ENCODE data around the gene EWSR1. TPM values are rescaled to one million over a fixed set of nuclear protein-coding genes. Genes with fewer than 3 reads are reported as not detected.
A peak's percentile ranks its signal among the peaks of the same experiment; 100 is the strongest.

EWSR1 gene
- total RNA-seq, 1 experiment from 2014 or later = 462 TPM

DNA sequence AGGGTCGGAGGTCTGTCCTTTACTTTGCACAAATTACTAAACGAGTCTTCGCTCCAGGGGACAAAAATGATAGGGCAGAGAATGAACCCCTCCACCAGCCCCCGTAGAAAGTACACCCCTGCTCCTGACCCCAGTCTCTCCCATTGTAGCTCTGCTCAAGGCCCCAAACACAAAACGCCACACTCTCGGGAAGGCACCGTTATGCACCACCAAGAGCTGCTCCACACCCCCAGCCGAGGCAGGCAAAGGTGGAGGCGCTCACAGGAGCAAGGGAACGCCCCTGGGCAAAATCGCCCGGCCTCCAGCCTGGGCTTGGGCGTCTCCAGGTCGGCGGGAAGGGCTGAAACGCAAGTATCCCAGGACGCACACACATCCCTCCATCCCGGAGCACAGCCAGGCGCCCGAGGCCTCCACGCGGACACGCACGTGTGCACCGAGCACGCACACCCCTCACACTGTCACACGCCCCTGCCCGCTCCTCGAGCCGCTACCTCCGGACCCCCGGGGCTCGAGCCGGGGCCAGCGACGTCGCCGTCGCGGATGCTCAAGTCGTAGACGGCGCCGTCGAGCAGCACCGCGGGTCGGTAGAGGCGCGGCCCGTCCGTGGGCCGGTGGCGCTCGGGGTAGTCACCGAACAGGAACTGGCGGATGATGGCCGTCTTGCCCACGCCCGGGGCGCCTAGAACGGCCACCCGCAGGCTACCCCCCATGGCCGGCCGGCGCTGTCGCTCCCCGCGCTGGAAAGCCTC lies 46.6 kb downstream of the EWSR1 start:
- Histone ChIP-seq H3K27me3 (ENCODE audit: insufficient read depth, low read length) (peaks cover 33% of the 10 kb centered on the region), H3K9me3 (ENCODE audit: control insufficient read depth, low read depth, low read length) (no peaks in the 10 kb centered on the region), H3K4me2 (ENCODE audit: insufficient read depth, insufficient read length, low read length) (peak overlapping the region; percentile 34), H4K91ac (ENCODE audit: insufficient read length, low read depth, low read length) (no peak overlapping the region), H3K79me2 (ENCODE audit: insufficient read depth, low read length) (no peaks in the 10 kb centered on the region), H3K23me2 (ENCODE audit: insufficient read length, low read depth, low read length, poor library complexity, severe bottlenecking) (peaks cover 4% of the 10 kb centered on the region), H4K20me1 (ENCODE audit: control insufficient read depth, insufficient read depth, insufficient read length) (no peaks in the 10 kb centered on the region), H2AK5ac (ENCODE audit: insufficient read length, low read length) (no peak overlapping the region), H3K9ac (ENCODE audit: extremely low read depth, insufficient read length, low read length) (no peak overlapping the region), H3T11ph (ENCODE audit: low read length) (no peak overlapping the region), H2BK12ac (ENCODE audit: insufficient read length, low read depth, low read length) (no peak overlapping the region), H3K4ac (ENCODE audit: low read depth, low read length) (no peak overlapping the region), H2AFZ (ENCODE audit: low read length) (no peak overlapping the region), H3K27ac (ENCODE audit: insufficient read length, low read depth, low read length) (no peak overlapping the region), H3K23ac (ENCODE audit: insufficient read length, low read depth, low read length) (no peak overlapping the region), H3K56ac (ENCODE audit: insufficient read length, low read depth, low read length) (no peak overlapping the region), H3K4me1 (ENCODE audit: insufficient read depth, low read length) (no peaks in the 10 kb centered on the region), H2BK120ac (ENCODE audit: low read depth, low read length, poor library complexity, severe bottlenecking) (no peak overlapping the region), H2BK20ac (ENCODE audit: low read depth, low read length, poor library complexity, severe bottlenecking) (no peak overlapping the region), H2BK15ac (ENCODE audit: low read depth, low read length) (no peak overlapping the region), H4K8ac (replicated peaks; ENCODE audit: insufficient read length, low read depth, low read length) (no peak overlapping the region), H3K18ac (ENCODE audit: insufficient read length, low read depth, low read length) (no peak overlapping the region), H4K5ac (ENCODE audit: insufficient read length, low read depth, low read length) (no peak overlapping the region), H3K79me1 (ENCODE audit: insufficient read depth, low read depth, low read length, poor library complexity, severe bottlenecking) (no peaks in the 10 kb centered on the region), H3K14ac (ENCODE audit: insufficient read depth, low read length) (no peak overlapping the region; the same call in 1 of the 2 replicates), H2BK5ac (ENCODE audit: insufficient read length, low read length) (no peak overlapping the region)
- DNase-seq = no peak
- H3K27ac Mint-ChIP-seq = no peak overlapping the region
- no CpG with 5 or more reads among the region's 69 CpGs for WGBS (ENCODE audit: extremely low coverage, insufficient read length, low lambda C conversion rate)
- H3K4me3 Mint-ChIP-seq = peak overlapping the region; percentile 56 to 68
- peaks cover 57% of the 10 kb centered on the region for H3K27me3 Mint-ChIP-seq (ENCODE audit: low read depth)
- H3K4me1 Mint-ChIP-seq = peaks cover 12 to 22% of the 10 kb centered on the region in 2 experiments
- H3K36me3 Mint-ChIP-seq (ENCODE audit: insufficient read depth in 1 of 3, low read depth in 3 of 3) = peaks cover 0 to 5% (median 2%) of the 10 kb centered on the region in 3 experiments; a peak in 3 of 7 replicates
- TF ChIP-seq, protein P1, sequence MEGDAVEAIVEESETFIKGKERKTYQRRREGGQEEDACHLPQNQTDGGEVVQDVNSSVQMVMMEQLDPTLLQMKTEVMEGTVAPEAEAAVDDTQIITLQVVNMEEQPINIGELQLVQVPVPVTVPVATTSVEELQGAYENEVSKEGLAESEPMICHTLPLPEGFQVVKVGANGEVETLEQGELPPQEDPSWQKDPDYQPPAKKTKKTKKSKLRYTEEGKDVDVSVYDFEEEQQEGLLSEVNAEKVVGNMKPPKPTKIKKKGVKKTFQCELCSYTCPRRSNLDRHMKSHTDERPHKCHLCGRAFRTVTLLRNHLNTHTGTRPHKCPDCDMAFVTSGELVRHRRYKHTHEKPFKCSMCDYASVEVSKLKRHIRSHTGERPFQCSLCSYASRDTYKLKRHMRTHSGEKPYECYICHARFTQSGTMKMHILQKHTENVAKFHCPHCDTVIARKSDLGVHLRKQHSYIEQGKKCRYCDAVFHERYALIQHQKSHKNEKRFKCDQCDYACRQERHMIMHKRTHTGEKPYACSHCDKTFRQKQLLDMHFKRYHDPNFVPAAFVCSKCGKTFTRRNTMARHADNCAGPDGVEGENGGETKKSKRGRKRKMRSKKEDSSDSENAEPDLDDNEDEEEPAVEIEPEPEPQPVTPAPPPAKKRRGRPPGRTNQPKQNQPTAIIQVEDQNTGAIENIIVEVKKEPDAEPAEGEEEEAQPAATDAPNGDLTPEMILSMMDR (conservative IDR thresholded peaks at IDR 0.05) = no peak
- peaks cover 5 to 17% of the 10 kb centered on the region in 2 experiments; a peak in 4 of 5 replicates for H3K9me3 Mint-ChIP-seq
